Effector memory CD4-positive, alpha-beta T cell (primary cell): ENCODE measurements around the gene DOCK7.

ENCODE experiments used
- DNase-seq, 3 donors: peaks; one replicate each; pipeline ENCODE4 v3.0.0-alpha.2; 2020
- H3K27ac ChIP-seq: 2 replicates; pipeline ENCODE4 v1.7.0; 2013; ENCODE audit warnings: mild to moderate bottlenecking, low read length, moderate library complexity; ENCODE audit not compliant: insufficient read depth, poor library complexity, severe bottlenecking
- H3K27me3 ChIP-seq: replicated peaks from 2 replicates; pipeline ENCODE4 v1.7.0; 2013; ENCODE audit warnings: mild to moderate bottlenecking, low read length; ENCODE audit not compliant: insufficient read depth, control insufficient read depth, poor library complexity, severe bottlenecking
- H3K36me3 ChIP-seq: 2 replicates; pipeline ENCODE4 v1.7.0; 2013; ENCODE audit warnings: mild to moderate bottlenecking, low read length, moderate library complexity; ENCODE audit not compliant: control insufficient read depth, insufficient read depth
- H3K4me1 ChIP-seq: 2 replicates; pipeline ENCODE4 v1.7.0; 2013; ENCODE audit warnings: low read length, mild to moderate bottlenecking; ENCODE audit not compliant: control insufficient read depth, insufficient read depth, poor library complexity, severe bottlenecking
- H3K4me3 ChIP-seq: 2 replicates; pipeline ENCODE4 v1.7.0; 2013; ENCODE audit warnings: low read length, low read depth, mild to moderate bottlenecking; ENCODE audit not compliant: insufficient read depth, poor library complexity, severe bottlenecking
- H3K9me3 ChIP-seq: 2 replicates; pipeline ENCODE4 v1.7.0; 2013; ENCODE audit warnings: mild to moderate bottlenecking, low read length, moderate library complexity; ENCODE audit not compliant: control insufficient read depth

The DOCK7 gene

DNA sequence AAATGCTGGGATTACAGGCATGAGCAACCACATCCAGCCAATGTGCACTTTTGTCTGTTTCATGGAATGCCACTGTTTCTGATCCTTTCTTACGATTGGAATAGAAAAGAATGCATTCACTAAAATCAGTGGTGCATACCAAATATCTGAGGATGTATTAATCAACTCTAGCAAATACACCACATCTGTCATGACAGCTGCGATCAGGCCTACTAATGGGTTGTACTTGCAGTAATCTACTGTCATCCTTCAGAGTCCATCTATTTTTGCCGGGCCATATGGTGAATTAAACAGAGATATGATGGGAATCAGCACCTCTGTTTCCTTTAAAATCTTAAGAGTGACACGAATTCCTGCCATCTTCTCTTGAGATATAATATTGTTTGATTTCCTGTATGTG is 259.8 kb downstream of the DOCK7 start:
- H3K4me3 ChIP-seq, result no peak overlapping the region
- H3K36me3 ChIP-seq, result no peaks in the 10 kb centered on the region
- no peaks in the 10 kb centered on the region for H3K9me3 ChIP-seq
- H3K27ac ChIP-seq, result no peak overlapping the region
- no peak for DNase-seq
- no peaks in the 10 kb centered on the region for H3K27me3 ChIP-seq
- H3K4me1 ChIP-seq, result no peaks in the 10 kb centered on the region

DNA sequence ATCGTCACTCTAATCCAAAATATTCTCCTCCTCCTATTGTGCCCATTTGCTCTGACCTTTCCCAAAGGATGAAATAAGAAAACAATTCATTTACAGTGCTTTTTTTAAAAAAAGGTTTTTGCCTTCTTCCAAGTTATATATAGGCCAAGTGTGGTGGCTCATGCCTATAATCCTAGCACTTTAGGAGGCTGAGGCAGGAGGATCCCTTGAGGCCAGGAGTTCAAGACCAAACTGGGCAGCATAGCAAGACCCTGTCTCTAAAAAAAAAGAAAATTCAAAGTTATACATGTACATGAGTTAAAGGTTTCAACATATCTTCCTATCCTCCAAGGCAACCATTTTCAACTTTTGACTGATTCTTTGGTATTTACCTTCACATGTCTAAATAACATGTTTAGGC is 261.4 kb downstream of the DOCK7 start:
- H3K36me3 ChIP-seq, result no peaks in the 10 kb centered on the region
- H3K4me1 ChIP-seq, result no peaks in the 10 kb centered on the region
- H3K27ac ChIP-seq, result no peak overlapping the region
- H3K4me3 ChIP-seq, result no peak overlapping the region
- no peaks in the 10 kb centered on the region for H3K27me3 ChIP-seq
- DNase-seq, result no peak
- no peaks in the 10 kb centered on the region for H3K9me3 ChIP-seq

DNA sequence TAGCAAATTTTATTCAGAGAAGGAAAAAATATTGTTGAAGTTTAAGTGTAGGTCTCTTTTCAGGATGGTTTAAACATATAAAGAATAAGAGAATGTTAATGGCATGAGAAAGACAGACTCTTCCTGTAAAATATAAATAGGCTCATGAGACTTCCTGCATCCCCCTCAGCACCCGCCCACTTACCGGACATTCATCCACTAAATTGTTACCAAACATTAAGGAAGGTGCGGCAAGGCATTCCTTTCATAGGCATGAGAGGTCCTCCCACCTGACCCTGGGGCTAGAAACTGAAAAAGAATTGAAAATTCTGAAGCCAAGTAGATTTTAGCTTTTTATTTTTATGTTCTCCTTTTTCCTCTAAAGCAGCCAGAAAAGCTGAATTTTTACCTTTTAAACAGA is 261.9 kb downstream of the DOCK7 start:
- H3K27me3 ChIP-seq, result no peaks in the 10 kb centered on the region
- no peak overlapping the region for H3K27ac ChIP-seq
- DNase-seq, result no peak
- no peaks in the 10 kb centered on the region for H3K36me3 ChIP-seq
- no peaks in the 10 kb centered on the region for H3K9me3 ChIP-seq
- no peaks in the 10 kb centered on the region for H3K4me1 ChIP-seq
- H3K4me3 ChIP-seq, result no peak overlapping the region

DNA sequence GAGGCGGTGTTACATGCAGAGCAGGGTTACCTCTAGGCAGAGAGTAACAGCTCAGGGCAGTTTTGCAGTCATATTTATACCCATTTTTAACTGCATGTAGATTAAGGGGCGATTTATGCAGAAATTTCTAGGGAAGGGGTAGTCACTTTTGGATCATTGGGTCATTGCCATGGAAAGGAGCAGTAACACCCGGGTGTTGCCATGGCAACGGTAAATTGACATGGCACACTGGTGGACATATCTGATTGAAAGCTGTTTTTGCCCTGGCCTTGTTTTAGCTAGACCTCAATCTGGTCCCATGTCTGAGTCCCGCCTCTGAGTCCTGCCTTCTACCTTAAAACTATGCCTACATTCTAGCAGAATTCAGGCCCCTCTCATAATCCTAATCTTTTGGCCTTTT is 263.1 kb downstream of the DOCK7 start:
- Histone ChIP-seq H3K4me1 (no peaks in the 10 kb centered on the region), H3K36me3 (no peaks in the 10 kb centered on the region), H3K27ac (no peak overlapping the region), H3K4me3 (no peak overlapping the region), H3K27me3 (no peaks in the 10 kb centered on the region), H3K9me3 (no peaks in the 10 kb centered on the region)
- no peak for DNase-seq

DNA sequence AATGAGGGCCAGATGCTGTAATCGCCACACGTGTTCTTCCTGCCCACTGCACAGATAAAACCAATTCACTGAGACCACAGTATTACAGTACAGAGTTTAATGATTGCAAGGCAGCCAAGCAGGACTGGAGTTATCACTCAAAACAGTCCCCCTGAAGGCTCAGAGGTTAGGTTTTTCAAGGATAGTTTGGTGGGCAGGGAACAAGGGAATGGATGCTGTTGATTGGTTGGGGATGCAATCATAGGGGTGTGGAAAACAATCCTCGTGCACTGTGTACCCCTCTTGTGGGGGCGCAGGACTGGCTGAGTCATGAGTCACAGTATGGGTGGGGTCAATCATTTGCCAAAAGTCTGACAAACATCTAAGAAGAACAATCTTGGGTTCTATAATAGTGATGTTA is 263.8 kb downstream of the DOCK7 start:
- Histone ChIP-seq H3K9me3 (no peaks in the 10 kb centered on the region), H3K4me1 (no peaks in the 10 kb centered on the region), H3K27ac (no peak overlapping the region), H3K27me3 (no peaks in the 10 kb centered on the region), H3K4me3 (no peak overlapping the region), H3K36me3 (no peaks in the 10 kb centered on the region)
- DNase-seq, result no peak

DNA sequence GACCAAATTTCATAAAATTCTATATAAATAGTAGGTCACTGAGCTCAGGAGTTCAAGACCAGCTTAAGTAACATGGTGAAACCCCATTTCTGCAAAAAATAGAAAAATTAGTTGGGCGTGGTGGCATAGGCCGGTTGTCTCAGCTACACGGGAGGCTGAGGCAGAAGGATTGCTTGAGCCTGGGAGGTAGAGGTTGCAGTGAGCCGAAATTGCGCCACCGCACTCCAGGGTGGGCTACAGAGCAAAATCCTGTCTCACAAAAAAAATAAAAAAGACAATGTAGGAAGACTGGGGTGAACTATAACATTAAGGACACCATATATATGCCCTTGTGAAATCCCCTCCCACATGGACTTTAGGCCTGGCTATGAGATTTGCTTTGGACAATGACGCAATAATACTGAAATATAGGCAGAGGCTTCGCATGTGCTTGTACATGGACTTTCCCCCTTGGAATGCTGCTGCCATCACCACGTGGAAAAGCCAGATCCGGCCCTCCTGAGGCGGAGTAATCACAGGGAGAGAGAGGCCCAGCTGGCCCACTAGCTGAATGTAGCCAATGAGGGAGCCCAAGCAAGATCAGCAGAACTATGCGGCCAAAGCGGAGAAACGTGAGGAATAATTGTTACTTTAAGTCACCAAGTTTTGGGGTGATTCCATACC is 264.5 kb downstream of the DOCK7 start:
- Histone ChIP-seq H3K27me3 (no peaks in the 10 kb centered on the region), H3K27ac (no peak overlapping the region), H3K9me3 (no peaks in the 10 kb centered on the region), H3K4me3 (no peak overlapping the region), H3K36me3 (no peaks in the 10 kb centered on the region), H3K4me1 (no peaks in the 10 kb centered on the region)
- no peak for DNase-seq

DNA sequence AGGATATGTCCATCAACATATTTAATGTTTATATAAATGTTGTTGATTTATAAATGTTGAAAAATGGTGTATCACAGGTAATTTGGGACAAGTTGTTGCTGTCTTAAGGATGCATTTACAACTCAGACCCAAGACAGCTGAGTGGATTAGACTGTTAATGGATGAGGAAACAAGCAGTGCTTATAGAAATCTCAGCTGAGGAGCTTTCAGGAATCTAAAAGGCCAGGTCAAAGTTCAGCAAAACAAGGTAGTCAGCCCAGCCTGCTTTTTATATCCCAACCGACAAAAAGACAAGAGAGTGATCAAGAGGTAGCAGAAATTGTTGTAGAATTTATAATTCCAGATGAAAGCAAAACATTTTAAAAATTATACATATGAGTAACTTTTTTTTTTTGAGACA is 268.0 kb downstream of the DOCK7 start:
- Histone ChIP-seq H3K4me1 (no peaks in the 10 kb centered on the region), H3K9me3 (no peaks in the 10 kb centered on the region), H3K27ac (no peak overlapping the region), H3K36me3 (no peaks in the 10 kb centered on the region), H3K4me3 (no peak overlapping the region), H3K27me3 (no peaks in the 10 kb centered on the region)
- no peak for DNase-seq

DNA sequence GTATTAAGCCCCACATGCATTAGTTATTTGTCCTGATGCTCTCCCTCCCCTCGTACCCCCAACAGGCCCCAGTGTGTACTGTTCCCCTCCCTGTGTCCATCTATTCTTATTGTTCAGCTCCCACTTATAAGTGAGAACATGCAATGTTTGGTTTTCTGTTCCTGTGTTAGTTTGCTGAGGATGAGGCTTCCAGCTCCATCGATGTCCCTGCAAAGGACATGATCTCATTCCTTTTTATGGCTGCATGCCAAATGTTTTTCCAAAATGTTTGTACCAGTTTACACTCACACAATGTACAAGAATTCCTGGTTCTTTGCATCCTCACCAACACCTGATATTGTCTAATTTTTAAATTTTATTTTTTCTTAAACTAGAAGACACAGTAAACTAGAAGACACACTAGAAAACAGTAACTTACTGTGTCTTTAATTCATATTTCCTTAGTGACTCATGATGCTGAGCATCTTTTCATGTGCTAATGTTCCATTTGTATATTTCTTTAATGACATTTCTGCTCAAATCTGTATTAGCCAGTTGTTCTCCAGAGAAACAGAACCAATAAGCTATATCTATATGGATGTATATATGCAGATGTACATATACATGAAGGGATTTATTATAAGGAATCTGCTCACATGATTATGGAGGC is 270.7 kb downstream of the DOCK7 start:
- Histone ChIP-seq H3K27ac (no peak overlapping the region), H3K4me3 (no peak overlapping the region), H3K4me1 (no peaks in the 10 kb centered on the region), H3K36me3 (no peaks in the 10 kb centered on the region), H3K27me3 (no peaks in the 10 kb centered on the region), H3K9me3 (no peaks in the 10 kb centered on the region)
- no peak for DNase-seq

DNA sequence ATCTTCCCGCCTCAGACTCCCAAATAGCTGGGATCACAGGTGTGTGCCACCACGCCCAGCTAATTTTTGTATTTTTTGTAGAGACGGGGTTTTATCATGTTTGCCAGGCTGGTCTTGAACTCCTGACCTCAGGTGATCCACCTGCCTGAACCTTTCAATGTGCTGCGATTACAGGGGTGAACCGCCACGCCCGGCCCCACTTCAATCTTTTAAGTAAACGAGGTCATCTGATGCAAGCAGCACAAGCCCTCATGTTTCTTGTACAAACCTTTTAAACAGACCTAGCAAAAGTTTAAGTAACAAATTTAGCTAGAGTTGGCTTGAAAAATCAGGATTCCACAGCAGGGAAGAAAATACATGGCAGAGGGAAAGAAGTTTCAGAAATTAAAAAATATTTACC is 272.5 kb downstream of the DOCK7 start:
- Histone ChIP-seq H3K36me3 (no peaks in the 10 kb centered on the region), H3K9me3 (no peaks in the 10 kb centered on the region), H3K27me3 (no peaks in the 10 kb centered on the region), H3K27ac (no peak overlapping the region), H3K4me3 (no peak overlapping the region), H3K4me1 (no peaks in the 10 kb centered on the region)
- DNase-seq, result no peak

DNA sequence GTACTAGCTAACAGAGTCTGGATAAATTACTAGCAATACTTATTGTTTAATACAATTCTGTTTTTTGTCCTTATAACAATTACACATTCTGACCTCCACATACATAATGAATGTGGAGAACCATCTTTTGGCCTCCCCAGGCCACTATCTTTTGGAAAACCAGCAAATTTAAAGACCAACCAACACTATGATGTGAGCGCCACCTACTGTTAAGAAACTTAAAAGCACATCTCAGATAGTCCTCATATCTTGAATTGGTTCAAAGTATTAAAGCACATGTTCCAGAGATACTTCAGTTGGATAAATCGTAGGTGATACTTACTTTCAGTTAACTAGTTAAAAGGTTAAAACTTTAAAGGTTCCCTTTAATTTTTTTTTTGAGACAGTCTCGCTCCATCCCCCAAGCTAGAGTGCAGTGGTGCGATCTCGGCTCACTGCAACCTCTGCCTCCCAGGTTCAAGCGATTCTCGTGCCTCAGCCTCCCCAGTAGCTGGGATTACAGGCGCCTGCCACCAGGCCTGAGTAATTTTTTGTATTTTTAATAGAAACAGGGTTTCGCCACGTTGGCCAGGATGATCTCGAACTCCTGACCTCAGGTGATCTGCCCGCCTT is 280.7 kb downstream of the DOCK7 start:
- no peaks in the 10 kb centered on the region for H3K27me3 ChIP-seq
- no peaks in the 10 kb centered on the region for H3K4me1 ChIP-seq
- H3K27ac ChIP-seq, result no peak overlapping the region
- no peak for DNase-seq
- H3K9me3 ChIP-seq, result no peaks in the 10 kb centered on the region
- no peak overlapping the region for H3K4me3 ChIP-seq
- no peaks in the 10 kb centered on the region for H3K36me3 ChIP-seq
